ENCODE results near the gene FZR1. TPM values are rescaled to one million over a fixed set of nuclear protein-coding genes. Genes with fewer than 3 reads are reported as not detected.

FZR1 gene
- total and polyA plus RNA-seq, 9 of the 15 experiments (the other 6 are each of a cell fraction or from before 2014, with no cell fraction given), result 0.18 to 48.0 (median 22.2) TPM

DNA sequence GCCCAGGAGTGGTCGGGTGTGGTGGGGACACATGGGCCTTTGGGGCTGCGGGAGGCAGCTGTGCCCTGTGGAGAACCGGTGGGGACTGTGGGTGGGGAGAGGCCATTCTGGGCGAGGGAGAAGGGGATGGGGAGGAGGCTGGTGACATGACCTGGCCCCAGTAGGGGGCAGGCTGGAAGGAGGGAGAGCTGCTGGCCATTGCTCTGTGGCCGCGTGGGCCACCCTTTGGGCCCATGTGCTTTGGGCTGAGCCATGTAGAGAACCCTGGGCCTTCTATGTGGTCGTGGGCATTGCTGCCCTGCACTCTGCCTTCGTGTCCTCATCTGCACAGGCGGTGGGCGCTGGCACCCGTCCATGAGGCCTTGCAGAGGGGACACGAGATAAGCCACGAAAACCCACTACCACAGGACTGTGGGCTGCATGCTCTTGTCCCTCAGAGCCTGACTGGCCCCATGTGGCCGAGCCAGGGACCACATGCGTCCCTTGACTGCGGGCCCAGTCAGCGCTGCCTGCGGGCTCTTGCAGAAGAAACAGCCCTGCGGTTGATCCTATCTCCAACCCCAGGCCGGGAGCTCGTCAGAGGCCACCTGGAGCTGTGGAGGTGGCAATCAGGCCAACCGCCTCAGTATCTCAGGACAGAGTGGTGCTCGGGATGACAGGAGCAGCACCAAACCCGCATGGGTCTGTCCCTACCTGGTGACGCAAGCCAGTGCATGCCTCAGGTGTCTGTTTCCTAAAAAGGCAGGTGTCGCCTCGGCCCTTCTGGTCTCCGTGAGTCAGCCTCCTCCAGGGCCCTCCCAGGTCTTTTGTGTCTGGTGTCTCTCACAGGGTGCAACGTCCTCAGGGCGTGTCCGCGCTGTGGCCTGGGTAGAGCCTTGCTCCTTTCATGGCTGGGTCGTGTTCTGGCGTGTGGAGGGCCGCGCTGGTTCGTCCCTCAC lies 14.3 kb downstream of the FZR1 start (continued):
- TF ChIP-seq, protein P1, sequence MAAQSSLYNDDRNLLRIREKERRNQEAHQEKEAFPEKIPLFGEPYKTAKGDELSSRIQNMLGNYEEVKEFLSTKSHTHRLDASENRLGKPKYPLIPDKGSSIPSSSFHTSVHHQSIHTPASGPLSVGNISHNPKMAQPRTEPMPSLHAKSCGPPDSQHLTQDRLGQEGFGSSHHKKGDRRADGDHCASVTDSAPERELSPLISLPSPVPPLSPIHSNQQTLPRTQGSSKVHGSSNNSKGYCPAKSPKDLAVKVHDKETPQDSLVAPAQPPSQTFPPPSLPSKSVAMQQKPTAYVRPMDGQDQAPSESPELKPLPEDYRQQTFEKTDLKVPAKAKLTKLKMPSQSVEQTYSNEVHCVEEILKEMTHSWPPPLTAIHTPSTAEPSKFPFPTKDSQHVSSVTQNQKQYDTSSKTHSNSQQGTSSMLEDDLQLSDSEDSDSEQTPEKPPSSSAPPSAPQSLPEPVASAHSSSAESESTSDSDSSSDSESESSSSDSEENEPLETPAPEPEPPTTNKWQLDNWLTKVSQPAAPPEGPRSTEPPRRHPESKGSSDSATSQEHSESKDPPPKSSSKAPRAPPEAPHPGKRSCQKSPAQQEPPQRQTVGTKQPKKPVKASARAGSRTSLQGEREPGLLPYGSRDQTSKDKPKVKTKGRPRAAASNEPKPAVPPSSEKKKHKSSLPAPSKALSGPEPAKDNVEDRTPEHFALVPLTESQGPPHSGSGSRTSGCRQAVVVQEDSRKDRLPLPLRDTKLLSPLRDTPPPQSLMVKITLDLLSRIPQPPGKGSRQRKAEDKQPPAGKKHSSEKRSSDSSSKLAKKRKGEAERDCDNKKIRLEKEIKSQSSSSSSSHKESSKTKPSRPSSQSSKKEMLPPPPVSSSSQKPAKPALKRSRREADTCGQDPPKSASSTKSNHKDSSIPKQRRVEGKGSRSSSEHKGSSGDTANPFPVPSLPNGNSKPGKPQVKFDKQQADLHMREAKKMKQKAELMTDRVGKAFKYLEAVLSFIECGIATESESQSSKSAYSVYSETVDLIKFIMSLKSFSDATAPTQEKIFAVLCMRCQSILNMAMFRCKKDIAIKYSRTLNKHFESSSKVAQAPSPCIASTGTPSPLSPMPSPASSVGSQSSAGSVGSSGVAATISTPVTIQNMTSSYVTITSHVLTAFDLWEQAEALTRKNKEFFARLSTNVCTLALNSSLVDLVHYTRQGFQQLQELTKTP (IDR thresholded peaks at IDR 0.05; ENCODE audit: low read depth in 1 of 2, partially characterized antibody in 2 of 2), result peak in 1 of 2 experiments; percentile 27
- no peak for TF ChIP-seq ZNF212 (CRISPR knock-in tag; IDR thresholded peaks at IDR 0.05)
- no peak for TF ChIP-seq DNMT1 (IDR thresholded peaks at IDR 0.05)
- TF ChIP-seq CBX5 (IDR thresholded peaks at IDR 0.05; ENCODE audit: borderline replicate concordance, low read depth), result no peak
- no peak for TF ChIP-seq ZNF830 (CRISPR knock-in tag; IDR thresholded peaks at IDR 0.05)
- TF ChIP-seq MCM5 (IDR thresholded peaks at IDR 0.05; ENCODE audit: low read depth), result no peak
- TF ChIP-seq C11orf30 (IDR thresholded peaks at IDR 0.05; ENCODE audit: low read depth), result no peak
- TF ChIP-seq, protein P2, sequence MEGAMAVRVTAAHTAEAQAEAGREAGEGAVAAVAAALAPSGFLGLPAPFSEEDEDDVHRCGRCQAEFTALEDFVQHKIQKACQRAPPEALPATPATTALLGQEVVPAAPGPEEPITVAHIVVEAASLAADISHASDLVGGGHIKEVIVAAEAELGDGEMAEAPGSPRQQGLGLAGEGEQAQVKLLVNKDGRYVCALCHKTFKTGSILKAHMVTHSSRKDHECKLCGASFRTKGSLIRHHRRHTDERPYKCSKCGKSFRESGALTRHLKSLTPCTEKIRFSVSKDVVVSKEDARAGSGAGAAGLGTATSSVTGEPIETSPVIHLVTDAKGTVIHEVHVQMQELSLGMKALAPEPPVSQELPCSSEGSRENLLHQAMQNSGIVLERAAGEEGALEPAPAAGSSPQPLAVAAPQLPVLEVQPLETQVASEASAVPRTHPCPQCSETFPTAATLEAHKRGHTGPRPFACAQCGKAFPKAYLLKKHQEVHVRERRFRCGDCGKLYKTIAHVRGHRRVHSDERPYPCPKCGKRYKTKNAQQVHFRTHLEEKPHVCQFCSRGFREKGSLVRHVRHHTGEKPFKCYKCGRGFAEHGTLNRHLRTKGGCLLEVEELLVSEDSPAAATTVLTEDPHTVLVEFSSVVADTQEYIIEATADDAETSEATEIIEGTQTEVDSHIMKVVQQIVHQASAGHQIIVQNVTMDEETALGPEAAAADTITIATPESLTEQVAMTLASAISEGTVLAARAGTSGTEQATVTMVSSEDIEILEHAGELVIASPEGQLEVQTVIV (CRISPR knock-in tag; IDR thresholded peaks at IDR 0.05; ENCODE audit: borderline replicate concordance), result no peak
- TF ChIP-seq, protein P3, sequence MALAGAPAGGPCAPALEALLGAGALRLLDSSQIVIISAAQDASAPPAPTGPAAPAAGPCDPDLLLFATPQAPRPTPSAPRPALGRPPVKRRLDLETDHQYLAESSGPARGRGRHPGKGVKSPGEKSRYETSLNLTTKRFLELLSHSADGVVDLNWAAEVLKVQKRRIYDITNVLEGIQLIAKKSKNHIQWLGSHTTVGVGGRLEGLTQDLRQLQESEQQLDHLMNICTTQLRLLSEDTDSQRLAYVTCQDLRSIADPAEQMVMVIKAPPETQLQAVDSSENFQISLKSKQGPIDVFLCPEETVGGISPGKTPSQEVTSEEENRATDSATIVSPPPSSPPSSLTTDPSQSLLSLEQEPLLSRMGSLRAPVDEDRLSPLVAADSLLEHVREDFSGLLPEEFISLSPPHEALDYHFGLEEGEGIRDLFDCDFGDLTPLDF (CRISPR knock-in tag; IDR thresholded peaks at IDR 0.05), result peak; percentile 95
- TF ChIP-seq, protein P4, sequence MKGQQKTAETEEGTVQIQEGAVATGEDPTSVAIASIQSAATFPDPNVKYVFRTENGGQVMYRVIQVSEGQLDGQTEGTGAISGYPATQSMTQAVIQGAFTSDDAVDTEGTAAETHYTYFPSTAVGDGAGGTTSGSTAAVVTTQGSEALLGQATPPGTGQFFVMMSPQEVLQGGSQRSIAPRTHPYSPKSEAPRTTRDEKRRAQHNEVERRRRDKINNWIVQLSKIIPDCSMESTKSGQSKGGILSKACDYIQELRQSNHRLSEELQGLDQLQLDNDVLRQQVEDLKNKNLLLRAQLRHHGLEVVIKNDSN (CRISPR knock-in tag; IDR thresholded peaks at IDR 0.05), result peak; percentile 78
- TF ChIP-seq, protein P5, sequence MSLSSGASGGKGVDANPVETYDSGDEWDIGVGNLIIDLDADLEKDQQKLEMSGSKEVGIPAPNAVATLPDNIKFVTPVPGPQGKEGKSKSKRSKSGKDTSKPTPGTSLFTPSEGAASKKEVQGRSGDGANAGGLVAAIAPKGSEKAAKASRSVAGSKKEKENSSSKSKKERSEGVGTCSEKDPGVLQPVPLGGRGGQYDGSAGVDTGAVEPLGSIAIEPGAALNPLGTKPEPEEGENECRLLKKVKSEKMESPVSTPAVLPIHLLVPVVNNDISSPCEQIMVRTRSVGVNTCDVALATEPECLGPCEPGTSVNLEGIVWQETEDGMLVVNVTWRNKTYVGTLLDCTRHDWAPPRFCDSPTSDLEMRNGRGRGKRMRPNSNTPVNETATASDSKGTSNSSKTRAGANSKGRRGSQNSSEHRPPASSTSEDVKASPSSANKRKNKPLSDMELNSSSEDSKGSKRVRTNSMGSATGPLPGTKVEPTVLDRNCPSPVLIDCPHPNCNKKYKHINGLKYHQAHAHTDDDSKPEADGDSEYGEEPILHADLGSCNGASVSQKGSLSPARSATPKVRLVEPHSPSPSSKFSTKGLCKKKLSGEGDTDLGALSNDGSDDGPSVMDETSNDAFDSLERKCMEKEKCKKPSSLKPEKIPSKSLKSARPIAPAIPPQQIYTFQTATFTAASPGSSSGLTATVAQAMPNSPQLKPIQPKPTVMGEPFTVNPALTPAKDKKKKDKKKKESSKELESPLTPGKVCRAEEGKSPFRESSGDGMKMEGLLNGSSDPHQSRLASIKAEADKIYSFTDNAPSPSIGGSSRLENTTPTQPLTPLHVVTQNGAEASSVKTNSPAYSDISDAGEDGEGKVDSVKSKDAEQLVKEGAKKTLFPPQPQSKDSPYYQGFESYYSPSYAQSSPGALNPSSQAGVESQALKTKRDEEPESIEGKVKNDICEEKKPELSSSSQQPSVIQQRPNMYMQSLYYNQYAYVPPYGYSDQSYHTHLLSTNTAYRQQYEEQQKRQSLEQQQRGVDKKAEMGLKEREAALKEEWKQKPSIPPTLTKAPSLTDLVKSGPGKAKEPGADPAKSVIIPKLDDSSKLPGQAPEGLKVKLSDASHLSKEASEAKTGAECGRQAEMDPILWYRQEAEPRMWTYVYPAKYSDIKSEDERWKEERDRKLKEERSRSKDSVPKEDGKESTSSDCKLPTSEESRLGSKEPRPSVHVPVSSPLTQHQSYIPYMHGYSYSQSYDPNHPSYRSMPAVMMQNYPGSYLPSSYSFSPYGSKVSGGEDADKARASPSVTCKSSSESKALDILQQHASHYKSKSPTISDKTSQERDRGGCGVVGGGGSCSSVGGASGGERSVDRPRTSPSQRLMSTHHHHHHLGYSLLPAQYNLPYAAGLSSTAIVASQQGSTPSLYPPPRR (CRISPR knock-in tag; IDR thresholded peaks at IDR 0.05; ENCODE audit: borderline replicate concordance), result peak; percentile 52
- no peak for TF ChIP-seq MECOM (CRISPR knock-in tag; IDR thresholded peaks at IDR 0.05)
